ENCODE measurements around the gene P2RY6. TPM values are rescaled to one million over a fixed set of nuclear protein-coding genes. Genes with fewer than 3 reads are reported as not detected.

Gene P2RY6
- total and polyA plus RNA-seq, 8 donors = 0.24 to 4.1 (median 0.98) TPM; not detected in 1

- intact Hi-C loops (cut with DNase I) = no loop called here
- Histone ChIP-seq H3K4me3 (no peak overlapping the region), H3K9me3 (no peaks in the 10 kb centered on the region), H3K36me3 (no peaks in the 10 kb centered on the region), H3K27ac (no peak overlapping the region), H3K27me3 (no peaks in the 10 kb centered on the region), H3K4me1 (no peaks in the 10 kb centered on the region)
- ATAC-seq = no peak
- TF ChIP-seq, protein P1, sequence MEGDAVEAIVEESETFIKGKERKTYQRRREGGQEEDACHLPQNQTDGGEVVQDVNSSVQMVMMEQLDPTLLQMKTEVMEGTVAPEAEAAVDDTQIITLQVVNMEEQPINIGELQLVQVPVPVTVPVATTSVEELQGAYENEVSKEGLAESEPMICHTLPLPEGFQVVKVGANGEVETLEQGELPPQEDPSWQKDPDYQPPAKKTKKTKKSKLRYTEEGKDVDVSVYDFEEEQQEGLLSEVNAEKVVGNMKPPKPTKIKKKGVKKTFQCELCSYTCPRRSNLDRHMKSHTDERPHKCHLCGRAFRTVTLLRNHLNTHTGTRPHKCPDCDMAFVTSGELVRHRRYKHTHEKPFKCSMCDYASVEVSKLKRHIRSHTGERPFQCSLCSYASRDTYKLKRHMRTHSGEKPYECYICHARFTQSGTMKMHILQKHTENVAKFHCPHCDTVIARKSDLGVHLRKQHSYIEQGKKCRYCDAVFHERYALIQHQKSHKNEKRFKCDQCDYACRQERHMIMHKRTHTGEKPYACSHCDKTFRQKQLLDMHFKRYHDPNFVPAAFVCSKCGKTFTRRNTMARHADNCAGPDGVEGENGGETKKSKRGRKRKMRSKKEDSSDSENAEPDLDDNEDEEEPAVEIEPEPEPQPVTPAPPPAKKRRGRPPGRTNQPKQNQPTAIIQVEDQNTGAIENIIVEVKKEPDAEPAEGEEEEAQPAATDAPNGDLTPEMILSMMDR (IDR thresholded peaks at IDR 0.05) = no peak
- 41 to 53% methylated on average over 3 of the region's 3 CpGs for WGBS, 2 donors
- FAIRE-seq = no peak
- no peak for DNase-seq
These were observed 68.0 kb downstream of the P2RY6 start for GRCh38 chr11:73340164-73340563.

DNA sequence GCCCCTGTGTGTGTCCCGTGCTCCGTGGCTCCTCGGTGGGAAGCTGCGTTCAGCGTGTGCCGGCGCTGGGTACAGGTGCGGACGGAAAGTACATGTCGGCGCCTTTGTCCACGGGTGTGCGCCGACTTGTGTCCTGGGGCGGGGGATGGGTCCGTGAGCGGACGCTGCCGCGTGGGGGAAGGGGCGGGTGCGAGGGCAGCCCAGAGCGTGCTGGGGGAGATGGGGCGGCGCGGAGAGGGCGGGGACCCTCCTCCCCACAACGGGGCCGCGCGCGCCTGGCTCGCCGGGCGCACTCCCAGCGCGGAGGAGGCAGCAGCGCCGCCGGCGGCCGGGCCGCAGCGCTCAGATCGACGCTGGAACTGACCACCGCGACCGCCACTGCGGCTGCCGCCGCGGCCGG, 70.5 kb downstream of the P2RY6 start:
- H3K36me3 ChIP-seq = no peaks in the 10 kb centered on the region
- H3K4me1 ChIP-seq = no peaks in the 10 kb centered on the region
- peak overlapping the region in 3 of 4 donors; percentile 18 to 47 (median 41) for H3K4me3 ChIP-seq
- intact Hi-C loops (cut with DNase I) = no loop called here
- TF ChIP-seq, protein P1 (IDR thresholded peaks at IDR 0.05) = no peak
- ATAC-seq (peak; percentile 39 to 76 (median 62)), FAIRE-seq (no peak), DNase-seq (no peak)
- H3K9me3 ChIP-seq = no peaks in the 10 kb centered on the region
- no peak overlapping the region for H3K27ac ChIP-seq
- no peaks in the 10 kb centered on the region for H3K27me3 ChIP-seq
- 9 to 10% methylated on average over 23 to 54 of the region's 54 CpGs for WGBS, 2 donors

DNA sequence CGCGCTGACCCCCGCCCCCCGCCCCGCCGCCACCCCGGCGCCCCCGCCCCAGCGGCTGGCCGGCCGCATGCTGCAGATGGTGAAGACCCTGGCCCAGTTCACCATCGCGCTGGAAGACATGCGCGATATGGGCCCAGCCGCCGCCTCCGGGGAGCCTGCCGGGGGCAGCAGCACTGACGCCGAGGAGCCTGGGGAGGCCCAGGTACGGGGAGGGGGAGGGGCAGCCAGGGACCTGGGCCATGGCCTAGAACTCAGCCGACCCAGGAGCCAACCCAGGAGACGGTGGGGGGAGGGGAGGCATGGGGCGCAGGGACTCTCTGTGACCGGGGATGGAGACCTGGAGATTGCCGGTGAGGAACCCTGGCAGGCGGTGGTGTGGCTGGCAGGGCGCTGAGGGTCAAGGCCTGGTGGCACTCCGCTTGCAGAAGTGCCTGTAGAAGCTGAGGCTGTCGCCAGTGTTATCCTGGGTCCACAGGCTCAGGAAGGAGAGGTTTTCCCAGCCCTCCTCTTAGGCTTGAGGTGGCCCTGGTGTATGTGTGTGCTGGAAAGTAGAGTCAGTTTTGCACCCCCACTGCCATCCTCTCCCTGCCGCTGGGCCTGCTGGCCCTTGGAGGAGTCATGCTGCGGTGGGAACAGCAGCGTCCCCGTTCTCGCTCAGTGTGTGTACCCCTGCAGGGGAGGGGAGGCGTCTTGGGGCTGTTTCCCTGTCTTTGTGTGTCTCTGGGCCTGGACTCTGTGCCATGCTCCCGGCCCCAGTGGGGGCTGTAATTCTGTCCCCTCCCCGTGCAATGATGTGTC, 71.1 kb downstream of the P2RY6 start:
- FAIRE-seq = no peak
- 33 to 35% methylated on average over 31 to 40 of the region's 40 CpGs for WGBS, 2 donors
- peak overlapping the region in 3 of 4 donors; percentile 18 to 47 (median 41) for H3K4me3 ChIP-seq
- no peaks in the 10 kb centered on the region for H3K4me1 ChIP-seq
- intact Hi-C loops (cut with DNase I) = no loop called here
- no peak overlapping the region for H3K27ac ChIP-seq
- H3K27me3 ChIP-seq = no peaks in the 10 kb centered on the region
- TF ChIP-seq, protein P1 (IDR thresholded peaks at IDR 0.05) = no peak
- ATAC-seq = peak in 3 of 4 donors; percentile 11 to 37 (median 29)
- no peaks in the 10 kb centered on the region for H3K36me3 ChIP-seq
- DNase-seq = no peak
- H3K9me3 ChIP-seq = no peaks in the 10 kb centered on the region

GRCh38 chr11:73344191-73344607, 72.1 kb downstream of the P2RY6 start:
- no peaks in the 10 kb centered on the region for H3K27me3 ChIP-seq
- no peaks in the 10 kb centered on the region for H3K9me3 ChIP-seq
- H3K27ac ChIP-seq = no peak overlapping the region
- DNase-seq (no peak), ATAC-seq (peak in 2 of 4 donors; percentile 39 to 68), FAIRE-seq (no peak)
- H3K4me1 ChIP-seq = no peaks in the 10 kb centered on the region
- intact Hi-C loops (cut with DNase I) = no loop called here
- TF ChIP-seq, protein P1 (IDR thresholded peaks at IDR 0.05) = no peak
- no peak overlapping the region for H3K4me3 ChIP-seq
- WGBS, 2 donors = 79 to 84% methylated on average over 19 to 20 of the region's 20 CpGs
- H3K36me3 ChIP-seq = no peaks in the 10 kb centered on the region

Measured in pancreas (tissue), 10 donors.